Hepatocyte (in vitro differentiated cells): ENCODE results near the gene RNF111.

ENCODE experiments used
- EZH2 ChIP-seq: fragments of 200-600 bp; sonication (generic); IDR thresholded peaks from 2 replicates; pipeline ENCODE4 v1.6.1; 2016; ENCODE audit warnings: antibody characterized with exemption, mild to moderate bottlenecking, borderline replicate concordance
- TF ChIP-seq, protein P1 (sequence below): fragments of 200-600 bp; sonication (generic); IDR thresholded peaks from 2 replicates; pipeline ENCODE4 v1.5.1; 2016; ENCODE audit warnings: antibody characterized with exemption, mild to moderate bottlenecking; ENCODE audit not compliant: poor library complexity

DNA sequence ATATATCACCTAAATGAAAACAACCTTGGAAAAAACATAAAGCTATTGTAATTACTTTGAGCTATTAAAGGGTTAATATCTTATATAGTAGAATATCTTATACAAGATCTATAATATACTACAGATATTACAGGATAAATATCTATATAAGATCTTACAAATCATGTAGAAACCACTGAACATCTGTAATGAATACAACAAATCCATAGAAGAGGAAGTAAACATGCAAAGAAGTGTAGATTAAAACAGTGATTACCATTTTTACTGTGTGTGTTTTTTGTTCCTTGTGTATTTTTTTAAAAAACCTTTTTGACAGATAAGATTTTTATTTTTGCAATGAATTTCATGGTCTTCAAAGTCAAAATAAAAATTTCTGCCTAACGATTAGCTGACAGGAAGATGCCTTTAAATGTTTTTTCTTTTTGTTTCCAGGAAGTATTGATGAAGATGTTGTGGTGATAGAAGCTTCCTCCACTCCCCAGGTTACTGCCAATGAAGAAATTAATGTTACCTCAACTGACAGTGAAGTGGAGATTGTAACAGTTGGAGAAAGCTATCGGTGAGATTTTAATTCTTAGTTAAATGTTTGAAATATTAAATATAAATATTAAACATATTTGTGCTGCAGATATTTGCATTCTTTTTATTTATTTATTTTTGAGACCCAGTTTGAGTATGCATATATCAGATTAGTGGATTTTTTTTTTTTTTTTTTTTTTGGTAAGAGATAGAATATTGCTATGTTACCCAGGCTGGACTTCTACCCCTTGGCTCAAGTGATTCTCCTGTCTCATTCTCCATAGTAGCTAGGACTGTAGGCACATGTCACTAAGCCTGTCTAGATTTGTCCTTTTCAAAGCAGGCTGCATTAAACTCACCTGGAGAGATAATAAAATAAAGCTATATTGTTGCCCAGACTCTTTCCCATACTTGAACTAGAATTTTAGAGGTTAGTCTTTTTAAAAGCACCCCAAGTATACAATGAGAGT lies 64.7 kb downstream of the RNF111 start:
- TF ChIP-seq EZH2 = no peak
- TF ChIP-seq, protein P1, sequence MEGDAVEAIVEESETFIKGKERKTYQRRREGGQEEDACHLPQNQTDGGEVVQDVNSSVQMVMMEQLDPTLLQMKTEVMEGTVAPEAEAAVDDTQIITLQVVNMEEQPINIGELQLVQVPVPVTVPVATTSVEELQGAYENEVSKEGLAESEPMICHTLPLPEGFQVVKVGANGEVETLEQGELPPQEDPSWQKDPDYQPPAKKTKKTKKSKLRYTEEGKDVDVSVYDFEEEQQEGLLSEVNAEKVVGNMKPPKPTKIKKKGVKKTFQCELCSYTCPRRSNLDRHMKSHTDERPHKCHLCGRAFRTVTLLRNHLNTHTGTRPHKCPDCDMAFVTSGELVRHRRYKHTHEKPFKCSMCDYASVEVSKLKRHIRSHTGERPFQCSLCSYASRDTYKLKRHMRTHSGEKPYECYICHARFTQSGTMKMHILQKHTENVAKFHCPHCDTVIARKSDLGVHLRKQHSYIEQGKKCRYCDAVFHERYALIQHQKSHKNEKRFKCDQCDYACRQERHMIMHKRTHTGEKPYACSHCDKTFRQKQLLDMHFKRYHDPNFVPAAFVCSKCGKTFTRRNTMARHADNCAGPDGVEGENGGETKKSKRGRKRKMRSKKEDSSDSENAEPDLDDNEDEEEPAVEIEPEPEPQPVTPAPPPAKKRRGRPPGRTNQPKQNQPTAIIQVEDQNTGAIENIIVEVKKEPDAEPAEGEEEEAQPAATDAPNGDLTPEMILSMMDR = no peak
